ENCODE measurements around the gene EYA2. TPM values are rescaled to one million over a fixed set of nuclear protein-coding genes. Genes with fewer than 3 reads are reported as not detected.

EYA2 gene
- total and polyA plus RNA-seq, 2 of the 4 experiments (the other 2 are of a cell fraction) = 2.3 to 5.4 TPM

DNA sequence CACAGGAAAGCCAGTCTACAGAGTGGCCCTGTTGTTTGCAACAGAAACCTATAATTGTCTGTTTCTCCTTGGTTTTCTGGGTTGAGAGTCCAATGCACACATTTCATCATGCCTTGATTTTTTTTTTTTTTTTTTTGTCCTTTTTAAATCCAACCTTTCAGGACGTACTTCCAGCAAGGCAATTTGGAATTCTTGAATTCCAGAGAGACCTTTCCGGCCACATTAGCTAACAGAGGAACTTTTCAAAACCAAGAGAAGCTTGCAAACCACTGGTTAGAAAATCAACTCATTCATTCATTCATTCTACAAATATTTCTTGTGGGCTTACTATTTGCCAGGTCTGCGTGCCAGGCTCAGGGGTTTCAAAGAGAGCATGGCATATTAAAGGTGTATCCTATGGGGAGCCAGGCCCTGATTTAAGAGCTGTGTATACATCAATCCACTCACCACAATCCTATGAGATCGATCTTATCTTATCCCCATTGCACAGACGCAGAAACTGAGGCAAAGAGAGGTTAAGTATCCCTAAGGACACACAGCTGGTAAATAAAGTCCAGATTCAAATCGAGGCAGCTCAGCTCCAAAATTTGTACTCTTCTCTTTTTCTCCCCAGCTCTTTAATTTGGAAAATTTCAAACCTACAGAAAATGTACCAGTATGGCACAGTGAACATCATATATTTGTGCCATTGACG lies 43.0 kb downstream of the EYA2 start:
- H3K4me3 ChIP-seq (ENCODE audit: insufficient read depth, low read depth, low read length) = no peak overlapping the region

More for the DNA sequence above, 43.0 kb downstream of the EYA2 start:
- H3K9ac ChIP-seq (ENCODE audit: low read depth, low read length) = no peak overlapping the region
- H3K9me3 ChIP-seq (ENCODE audit: control insufficient read depth, insufficient read depth, low read length) = no peaks in the 10 kb centered on the region
- H2AK9ac ChIP-seq (replicated peaks; ENCODE audit: low read depth, low read length, poor library complexity) = no peak overlapping the region
- WGBS, 2 experiments (ENCODE audit: extremely low coverage in 2 of 2, insufficient read length in 1 of 2) = 90% methylated on average over 2 of the region's 7 CpGs; no CpG with 5 or more reads in 1 of the 2 experiments
- no peak overlapping the region for H2BK120ac ChIP-seq (ENCODE audit: low read depth, low read length)
- 0 out of 2 replicates have a peak, but pooled peaks cover 4% of the 10 kb centered on the region for H3K9me1 ChIP-seq (ENCODE audit: insufficient read depth, low read length)
- no peak overlapping the region for H3K23ac ChIP-seq (ENCODE audit: low read depth, low read length)
- H3K27me3 ChIP-seq (ENCODE audit: control insufficient read depth, insufficient read depth, low read length) = no peaks in the 10 kb centered on the region
- H3K27ac ChIP-seq (ENCODE audit: insufficient read depth, low read length) = no peak overlapping the region
- H2BK20ac ChIP-seq (ENCODE audit: low read depth, low read length) = no peak overlapping the region
- no peak overlapping the region for H3K4me2 ChIP-seq (ENCODE audit: low read depth, low read length)
- no peak overlapping the region for H2BK15ac ChIP-seq (ENCODE audit: low read depth, low read length)
- H3K14ac ChIP-seq (replicated peaks; ENCODE audit: low read depth, low read length) = no peak overlapping the region
- H2AK5ac ChIP-seq (ENCODE audit: low read depth, low read length) = no peak overlapping the region
- H3K79me1 ChIP-seq (ENCODE audit: low read depth in 1 of 2, low read length in 2 of 2) = no peaks in the 10 kb centered on the region; a peak in 1 of 4 replicates
- H3K36me3 ChIP-seq (ENCODE audit: control insufficient read depth, insufficient read depth, low read length) = no peaks in the 10 kb centered on the region
- no peak overlapping the region for H3K4ac ChIP-seq (ENCODE audit: low read depth, low read length)
- H2AFZ ChIP-seq (replicated peaks; ENCODE audit: low read length, poor library complexity) = no peak overlapping the region
- DNase-seq (no peak), ATAC-seq (ENCODE audit: low read depth) (no peak)
- H4K91ac ChIP-seq (ENCODE audit: insufficient read depth, low read depth, low read length) = no peak overlapping the region
- dilution Hi-C loops (cut with HindIII; ENCODE audit: low sequenced_read_pairs, unreplicated experiment) (no loop called here), intact Hi-C loops (cut with micrococcal nuclease) (no loop called here), in situ Hi-C loops (cut with MboI; ENCODE audit: low sequenced_read_pairs) (no loop called here)
- TF ChIP-seq RCOR1 (IDR thresholded peaks at IDR 0.05; ENCODE audit: insufficient replicate concordance, low read length) = no peak
- no peak for TF ChIP-seq RAD21 (IDR thresholded peaks at IDR 0.05; ENCODE audit: low read length)
- TF ChIP-seq BHLHE40 (IDR thresholded peaks at IDR 0.05; ENCODE audit: low read depth, low read length) = no peak
- no peak for TF ChIP-seq FOS (IDR thresholded peaks at IDR 0.05; ENCODE audit: low read depth, low read length)
- TF ChIP-seq CHD1 (IDR thresholded peaks at IDR 0.05; ENCODE audit: low read depth, low read length) = no peak
- no peak for TF ChIP-seq MAFK (IDR thresholded peaks at IDR 0.05; ENCODE audit: low read depth, low read length)
- TF ChIP-seq POLR2A (IDR thresholded peaks at IDR 0.05; ENCODE audit: low read depth, low read length) = no peak
- TF ChIP-seq, protein P1, sequence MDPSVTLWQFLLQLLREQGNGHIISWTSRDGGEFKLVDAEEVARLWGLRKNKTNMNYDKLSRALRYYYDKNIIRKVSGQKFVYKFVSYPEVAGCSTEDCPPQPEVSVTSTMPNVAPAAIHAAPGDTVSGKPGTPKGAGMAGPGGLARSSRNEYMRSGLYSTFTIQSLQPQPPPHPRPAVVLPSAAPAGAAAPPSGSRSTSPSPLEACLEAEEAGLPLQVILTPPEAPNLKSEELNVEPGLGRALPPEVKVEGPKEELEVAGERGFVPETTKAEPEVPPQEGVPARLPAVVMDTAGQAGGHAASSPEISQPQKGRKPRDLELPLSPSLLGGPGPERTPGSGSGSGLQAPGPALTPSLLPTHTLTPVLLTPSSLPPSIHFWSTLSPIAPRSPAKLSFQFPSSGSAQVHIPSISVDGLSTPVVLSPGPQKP (IDR thresholded peaks at IDR 0.05; ENCODE audit: borderline replicate concordance, low read depth, low read length) = no peak
- TF ChIP-seq MXI1 (IDR thresholded peaks at IDR 0.05; ENCODE audit: borderline replicate concordance, low read depth, low read length) = no peak
- no peak for TF ChIP-seq MAZ (IDR thresholded peaks at IDR 0.05; ENCODE audit: borderline replicate concordance, low read depth, low read length)
- TF ChIP-seq, protein P2, sequence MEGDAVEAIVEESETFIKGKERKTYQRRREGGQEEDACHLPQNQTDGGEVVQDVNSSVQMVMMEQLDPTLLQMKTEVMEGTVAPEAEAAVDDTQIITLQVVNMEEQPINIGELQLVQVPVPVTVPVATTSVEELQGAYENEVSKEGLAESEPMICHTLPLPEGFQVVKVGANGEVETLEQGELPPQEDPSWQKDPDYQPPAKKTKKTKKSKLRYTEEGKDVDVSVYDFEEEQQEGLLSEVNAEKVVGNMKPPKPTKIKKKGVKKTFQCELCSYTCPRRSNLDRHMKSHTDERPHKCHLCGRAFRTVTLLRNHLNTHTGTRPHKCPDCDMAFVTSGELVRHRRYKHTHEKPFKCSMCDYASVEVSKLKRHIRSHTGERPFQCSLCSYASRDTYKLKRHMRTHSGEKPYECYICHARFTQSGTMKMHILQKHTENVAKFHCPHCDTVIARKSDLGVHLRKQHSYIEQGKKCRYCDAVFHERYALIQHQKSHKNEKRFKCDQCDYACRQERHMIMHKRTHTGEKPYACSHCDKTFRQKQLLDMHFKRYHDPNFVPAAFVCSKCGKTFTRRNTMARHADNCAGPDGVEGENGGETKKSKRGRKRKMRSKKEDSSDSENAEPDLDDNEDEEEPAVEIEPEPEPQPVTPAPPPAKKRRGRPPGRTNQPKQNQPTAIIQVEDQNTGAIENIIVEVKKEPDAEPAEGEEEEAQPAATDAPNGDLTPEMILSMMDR (conservative IDR thresholded peaks at IDR 0.05; ENCODE audit: low read depth, low read length) = no peak
- TF ChIP-seq CEBPB (IDR thresholded peaks at IDR 0.05; ENCODE audit: low read depth, low read length) = no peak
- TF ChIP-seq NFE2L2 (IDR thresholded peaks at IDR 0.05; ENCODE audit: low read depth, low read length) = no peak
- no peak for TF ChIP-seq SMC3 (IDR thresholded peaks at IDR 0.05; ENCODE audit: low read depth, low read length)
- TF ChIP-seq RFX5 (IDR thresholded peaks at IDR 0.05; ENCODE audit: low read depth, low read length) = no peak
- BruUV-seq (replicated peaks) = no TSS peak
- no peak overlapping the region for H3K56ac ChIP-seq (ENCODE audit: extremely low read depth, insufficient read depth, low read length)
- H4K8ac ChIP-seq (ENCODE audit: low read depth in 2 of 2, low read length in 2 of 2) = no peak overlapping the region
- H4K20me1 ChIP-seq (ENCODE audit: insufficient read depth, low read length) = no peaks in the 10 kb centered on the region
- no peak overlapping the region for H2BK5ac ChIP-seq (ENCODE audit: low read depth, low read length, poor library complexity, severe bottlenecking)
- no peak overlapping the region for H3K18ac ChIP-seq (ENCODE audit: low read depth, low read length)
- H3K4me1 ChIP-seq (ENCODE audit: control insufficient read depth, insufficient read depth, low read length) = peaks cover 8% of the 10 kb centered on the region
- ChIA-PET CTCF (no interaction called here), POLR2A (ENCODE audit: unreplicated experiment) (no interaction called here)
- no peak overlapping the region for H4K5ac ChIP-seq (ENCODE audit: low read depth, low read length)

Measured in IMR-90 (cell line).